Prostate gland (tissue), 2 donors: ENCODE measurements around the gene PTPRH.

Experiments used
- CTCF ChIP-seq, 4 experiments: fragments of 200-600 bp in 2 of 4; fragments of 450-650 bp in 2 of 4; sonication (generic) in 2 of 4; IDR thresholded peaks; 1 replicate in 3 of 4; 2 replicates in 1 of 4; pipeline ENCODE4 v1.5.1; 2016 to 2019; ENCODE audit warnings: antibody characterized with exemption in 4 of 4, mild to moderate bottlenecking in 2 of 4, moderate library complexity in 2 of 4
- POLR2A ChIP-seq: fragments of 450-650 bp; IDR thresholded peaks from one replicate; pipeline ENCODE4 v1.6.1; 2016; ENCODE audit warnings: antibody characterized with exemption, mild to moderate bottlenecking
- POLR2AphosphoS5 ChIP-seq: sonication (generic); formaldehyde crosslinking; IDR thresholded peaks from one replicate; pipeline ENCODE4 v1.6.1; 2017; ENCODE audit warnings: antibody characterized with exemption

- no peak for TF ChIP-seq CTCF (IDR thresholded peaks at IDR 0.05)
- TF ChIP-seq POLR2A: peak; percentile 66
- TF ChIP-seq POLR2AphosphoS5: no peak
Measured at GRCh38 chr19:55206664-55207500, 2.4 kb downstream of the PTPRH start.
